Sciatic nerve (tissue), 2 donors: ENCODE results near the gene SIX2. TPM values are rescaled to one million over a fixed set of nuclear protein-coding genes. Genes with fewer than 3 reads are reported as not detected.
A peak's percentile ranks its signal among the peaks of the same experiment; 100 is the strongest.

Experiments
- ATAC-seq: fragments of 200-7000 bp; cut with Tn5 transposase; one replicate; pipeline ENCODE4 v1.9.1; 2020; ENCODE audit warnings: mild to moderate bottlenecking, moderate library complexity
- DNase-seq: peaks from one replicate; pipeline ENCODE4 v3.0.0-alpha.2; 2020; ENCODE audit warnings: low spot score
- intact Hi-C: fragments of 100-400 bp; cut with DNase I; formaldehyde crosslinking; loops from one replicate; pipeline ENCODE4 v1.14.2; 2022
- total RNA-seq: library from RNA; stranded (reverse); fragmentation: NEBNext Ultra II Directional; extraction: Animal tissue kit (Norgen Biotek cat#: 25700); gene quantifications from one replicate; pipeline ENCODE4 v1.2.1, GENCODE V29; 2021
- donor health status: DM: no; HTN: no; CAD: no.
- donor health status: DM: no; HTN: no; CAD: no.

Gene SIX2
- total RNA-seq, 1 donor from 2014 or later = 3.6 TPM

DNA sequence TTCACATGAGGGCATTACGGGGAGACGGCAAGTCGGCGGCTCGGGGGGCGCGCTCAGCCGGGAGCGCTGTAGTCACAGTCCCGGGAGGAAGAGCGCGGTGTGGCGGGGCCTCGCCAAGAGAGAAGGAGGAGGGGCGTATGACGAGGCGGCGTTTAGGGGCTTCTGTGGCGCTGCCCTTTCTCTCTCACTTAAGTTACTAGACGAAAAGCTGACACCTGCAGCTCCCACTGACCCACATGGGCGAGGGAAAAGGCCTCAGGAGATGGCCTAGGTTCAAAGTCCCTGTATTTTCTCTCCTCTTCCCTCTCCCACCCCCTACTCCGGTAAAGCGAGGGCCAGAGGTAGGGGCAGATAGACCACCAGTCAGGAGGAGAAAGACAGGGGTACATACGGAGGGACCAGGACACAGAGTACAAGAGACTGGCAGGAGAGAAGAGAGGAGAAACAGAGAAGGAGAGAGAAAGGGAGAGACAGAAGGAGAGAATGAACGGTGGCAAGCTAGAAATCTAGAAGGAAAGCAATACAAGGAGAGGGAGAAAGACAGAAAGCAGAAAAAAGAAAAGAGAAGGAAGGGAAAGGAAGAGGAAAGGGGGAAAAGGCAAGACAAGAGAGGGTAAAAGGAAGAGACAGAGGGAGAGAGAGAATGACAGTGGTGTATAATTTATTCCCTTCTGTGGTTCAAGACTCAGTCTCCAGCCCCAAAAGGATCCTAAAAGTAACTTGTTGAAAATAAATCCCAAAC is 3.8 kb downstream of the SIX2 start:
- intact Hi-C loops = no loop called here
- no peak for DNase-seq
- ATAC-seq = no peak

DNA sequence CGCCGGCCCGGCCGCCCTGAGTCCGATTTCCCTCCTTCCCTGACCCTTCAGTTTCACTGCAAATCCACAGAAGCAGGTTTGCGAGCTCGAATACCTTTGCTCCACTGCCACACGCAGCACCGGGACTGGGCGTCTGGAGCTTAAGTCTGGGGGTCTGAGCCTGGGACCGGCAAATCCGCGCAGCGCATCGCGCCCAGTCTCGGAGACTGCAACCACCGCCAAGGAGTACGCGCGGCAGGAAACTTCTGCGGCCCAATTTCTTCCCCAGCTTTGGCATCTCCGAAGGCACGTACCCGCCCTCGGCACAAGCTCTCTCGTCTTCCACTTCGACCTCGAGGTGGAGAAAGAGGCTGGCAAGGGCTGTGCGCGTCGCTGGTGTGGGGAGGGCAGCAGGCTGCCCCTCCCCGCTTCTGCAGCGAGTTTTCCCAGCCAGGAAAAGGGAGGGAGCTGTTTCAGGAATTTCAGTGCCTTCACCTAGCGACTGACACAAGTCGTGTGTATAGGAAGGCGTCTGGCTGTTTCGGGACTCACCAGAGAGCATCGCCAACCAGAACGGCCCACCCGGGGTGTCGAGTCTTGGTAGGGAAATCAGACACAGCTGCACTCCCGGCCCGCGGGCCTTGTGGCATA is 4.6 kb downstream of the SIX2 start:
- intact Hi-C loops = no loop called here
- ATAC-seq (no peak), DNase-seq (no peak)

DNA sequence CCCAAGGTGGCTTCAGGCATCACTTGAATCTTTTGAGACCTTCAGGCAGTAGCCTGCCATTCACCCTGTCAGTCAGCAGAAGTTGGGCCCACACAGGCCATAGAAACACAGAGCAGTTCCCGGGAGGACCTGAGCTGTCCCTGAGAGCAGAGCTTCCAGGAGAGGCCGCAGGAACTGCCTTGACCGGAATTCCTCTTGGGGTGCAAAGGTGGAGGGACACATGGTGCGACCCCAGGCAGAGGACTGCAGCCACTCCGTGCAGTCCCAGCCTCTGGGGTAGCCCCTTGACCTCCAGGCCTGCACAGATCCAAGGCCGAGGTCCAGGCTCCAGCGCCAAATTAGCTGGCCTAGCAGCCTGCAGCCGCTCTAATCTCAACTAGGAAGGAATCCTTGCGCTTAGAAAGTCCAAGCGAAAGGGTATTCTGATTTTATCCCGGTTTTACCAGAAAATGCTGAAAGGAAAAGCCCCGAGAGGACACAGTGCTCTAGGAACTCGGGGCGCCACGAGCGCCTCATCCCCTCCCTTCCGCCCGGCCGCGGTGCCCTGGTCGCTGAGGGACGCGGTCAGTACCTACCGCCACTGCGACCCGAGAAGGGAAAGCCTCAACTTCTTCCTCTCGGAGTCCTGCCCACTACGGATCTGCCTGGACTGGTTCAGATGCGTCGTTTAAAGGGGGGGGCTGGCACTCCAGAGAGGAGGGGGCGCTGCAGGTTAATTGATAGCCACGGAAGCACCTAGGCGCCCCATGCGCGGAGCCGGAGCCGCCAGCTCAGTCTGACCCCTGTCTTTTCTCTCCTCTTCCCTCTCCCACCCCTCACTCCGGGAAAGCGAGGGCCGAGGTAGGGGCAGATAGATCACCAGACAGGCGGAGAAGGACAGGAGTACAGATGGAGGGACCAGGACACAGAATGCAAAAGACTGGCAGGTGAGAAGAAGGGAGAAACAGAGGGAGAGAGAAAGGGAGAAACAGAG is 5.4 kb downstream of the SIX2 start:
- ATAC-seq (no peak), DNase-seq (no peak)
- intact Hi-C loops = no loop called here

DNA sequence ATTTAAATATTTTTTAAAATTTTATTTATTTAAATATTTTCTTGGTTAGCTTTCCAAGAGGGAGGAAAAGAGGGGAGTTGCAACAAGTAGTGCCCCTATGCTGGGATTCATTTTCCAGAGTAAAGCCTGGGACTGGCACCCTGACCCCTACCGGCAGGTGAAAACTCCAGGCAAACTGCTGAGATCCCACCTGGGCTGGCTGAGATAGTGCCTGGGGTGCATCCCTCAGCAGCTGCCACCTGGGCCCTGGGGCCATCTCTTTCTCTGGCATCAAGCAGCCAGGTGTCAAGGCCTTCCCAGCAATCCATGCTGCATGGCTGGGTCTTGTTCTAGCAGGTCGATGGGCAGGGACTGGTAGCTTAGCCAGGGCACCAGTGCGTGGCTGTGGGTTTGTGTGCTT is 6.6 kb downstream of the SIX2 start:
- ATAC-seq (no peak), DNase-seq (no peak)
- intact Hi-C loops = no loop called here

DNA sequence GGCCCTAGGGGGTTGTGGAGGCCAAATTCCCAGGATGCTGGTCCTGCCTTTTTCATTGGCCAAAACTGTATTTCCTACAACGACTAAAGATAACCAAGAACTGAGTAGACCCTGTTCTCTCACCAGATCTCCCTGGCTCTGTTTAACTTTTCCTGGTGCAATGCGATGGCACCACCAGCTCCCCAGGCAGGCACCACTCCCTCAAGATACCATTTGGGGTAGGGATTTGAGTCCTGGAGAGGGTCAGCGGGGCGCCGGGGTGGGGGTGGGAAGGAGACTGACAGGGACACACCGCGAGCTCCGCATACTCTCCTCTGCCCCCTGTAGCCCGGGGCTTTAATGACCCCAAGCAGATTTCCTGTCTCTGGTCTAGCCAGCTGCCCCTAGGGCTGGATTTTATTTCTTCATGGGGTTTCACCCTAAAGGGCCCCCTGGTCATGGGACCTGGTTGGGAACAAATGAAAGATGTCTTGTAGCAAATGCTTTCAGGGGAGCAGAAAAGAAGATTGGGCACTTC is 7.3 kb downstream of the SIX2 start:
- ATAC-seq (no peak), DNase-seq (no peak)
- intact Hi-C loops = no loop called here

DNA sequence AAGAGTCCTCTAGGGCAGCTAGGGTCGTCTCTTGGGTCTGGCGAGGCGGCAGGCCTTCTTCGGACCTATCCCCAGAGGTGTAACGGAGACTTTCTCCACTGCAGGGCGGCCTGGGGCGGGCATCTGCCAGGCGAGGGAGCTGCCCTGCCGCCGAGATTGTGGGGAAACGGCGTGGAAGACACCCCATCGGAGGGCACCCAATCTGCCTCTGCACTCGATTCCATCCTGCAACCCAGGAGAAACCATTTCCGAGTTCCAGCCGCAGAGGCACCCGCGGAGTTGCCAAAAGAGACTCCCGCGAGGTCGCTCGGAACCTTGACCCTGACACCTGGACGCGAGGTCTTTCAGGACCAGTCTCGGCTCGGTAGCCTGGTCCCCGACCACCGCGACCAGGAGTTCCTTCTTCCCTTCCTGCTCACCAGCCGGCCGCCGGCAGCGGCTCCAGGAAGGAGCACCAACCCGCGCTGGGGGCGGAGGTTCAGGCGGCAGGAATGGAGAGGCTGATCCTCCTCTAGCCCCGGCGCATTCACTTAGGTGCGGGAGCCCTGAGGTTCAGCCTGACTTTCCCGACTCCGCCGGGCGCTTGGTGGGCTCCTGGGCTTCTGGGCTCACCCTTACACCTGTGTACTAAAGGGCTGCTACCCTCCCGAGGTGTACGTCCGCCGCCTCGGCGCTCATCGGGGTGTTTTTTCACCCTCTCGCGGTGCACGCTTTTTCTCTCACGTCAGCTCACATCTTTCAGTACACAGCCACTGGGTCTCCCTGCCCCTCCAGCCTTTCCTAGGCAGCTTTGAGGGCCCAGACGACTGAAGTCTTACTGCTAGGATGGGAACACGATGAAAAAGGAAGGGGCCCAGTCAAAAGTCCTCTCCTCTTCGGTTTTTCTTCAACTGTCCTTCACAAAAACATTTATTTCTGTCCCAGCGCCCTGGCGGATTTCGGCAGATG is 8.1 kb downstream of the SIX2 start:
- intact Hi-C loops = no loop called here
- DNase-seq (no peak), ATAC-seq (peak; percentile 42)

DNA sequence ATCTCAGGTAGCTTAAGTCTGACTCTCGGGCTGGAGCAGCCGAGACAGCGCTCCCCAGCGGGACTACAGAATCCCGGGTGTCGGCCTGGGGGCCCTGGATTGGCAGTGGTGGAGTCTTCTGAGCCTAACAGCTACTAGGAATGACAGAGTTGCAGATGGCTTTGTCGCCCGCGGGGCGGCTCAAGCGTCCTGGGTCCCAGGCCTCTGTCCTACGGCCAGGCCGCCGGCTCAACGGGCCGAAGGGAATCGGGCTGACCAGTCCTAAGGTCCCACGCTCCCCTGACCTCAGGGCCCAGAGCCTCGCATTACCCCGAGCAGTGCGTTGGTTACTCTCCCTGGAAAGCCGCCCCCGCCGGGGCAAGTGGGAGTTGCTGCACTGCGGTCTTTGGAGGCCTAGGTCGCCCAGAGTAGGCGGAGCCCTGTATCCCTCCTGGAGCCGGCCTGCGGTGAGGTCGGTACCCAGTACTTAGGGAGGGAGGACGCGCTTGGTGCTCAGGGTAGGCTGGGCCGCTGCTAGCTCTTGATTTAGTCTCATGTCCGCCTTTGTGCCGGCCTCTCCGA is 8.8 kb downstream of the SIX2 start:
- DNase-seq (no peak), ATAC-seq (peak; percentile 23)
- intact Hi-C loops = no loop called here

DNA sequence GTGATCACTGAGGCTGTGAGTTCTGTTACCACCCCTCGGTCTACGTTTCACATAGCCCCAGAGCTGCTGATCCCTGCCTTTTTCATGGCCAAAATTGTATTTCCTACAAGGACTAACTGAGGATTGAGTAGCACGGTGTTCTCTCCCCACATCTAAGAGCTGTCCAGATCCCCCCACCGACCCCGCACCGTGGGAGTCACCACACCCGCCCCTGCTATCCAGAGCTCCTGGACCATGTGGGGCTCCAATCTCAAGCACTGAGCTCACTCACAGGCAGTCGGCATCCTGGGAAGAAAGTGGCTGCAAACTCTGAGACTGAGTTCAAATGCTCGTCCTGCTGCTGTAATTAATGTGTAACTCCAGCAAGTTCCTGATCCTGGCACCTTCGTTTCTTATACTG is 9.7 kb downstream of the SIX2 start:
- intact Hi-C loops = no loop called here
- no peak for ATAC-seq
- DNase-seq = no peak

DNA sequence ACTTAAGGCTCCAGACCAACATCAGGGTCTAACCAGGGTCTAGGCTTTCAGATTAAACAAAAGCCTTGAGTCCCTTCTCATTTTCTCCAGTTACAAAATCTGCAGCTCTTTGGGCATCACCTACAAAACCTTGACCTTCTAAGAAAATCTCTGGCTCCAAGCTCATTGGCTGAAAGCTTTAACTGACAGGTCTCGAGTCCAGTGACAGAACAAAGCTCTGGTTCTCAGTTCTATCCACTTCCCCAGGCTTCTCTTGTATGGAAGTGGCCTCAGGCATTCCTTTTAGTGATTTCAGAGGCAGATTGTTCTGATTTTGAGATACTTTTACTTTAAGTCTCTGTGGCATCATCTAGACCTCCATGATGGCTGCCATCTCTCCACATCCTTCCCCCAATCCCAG is 11.3 kb downstream of the SIX2 start:
- no peak for DNase-seq
- ATAC-seq = no peak
- intact Hi-C loops = no loop called here

DNA sequence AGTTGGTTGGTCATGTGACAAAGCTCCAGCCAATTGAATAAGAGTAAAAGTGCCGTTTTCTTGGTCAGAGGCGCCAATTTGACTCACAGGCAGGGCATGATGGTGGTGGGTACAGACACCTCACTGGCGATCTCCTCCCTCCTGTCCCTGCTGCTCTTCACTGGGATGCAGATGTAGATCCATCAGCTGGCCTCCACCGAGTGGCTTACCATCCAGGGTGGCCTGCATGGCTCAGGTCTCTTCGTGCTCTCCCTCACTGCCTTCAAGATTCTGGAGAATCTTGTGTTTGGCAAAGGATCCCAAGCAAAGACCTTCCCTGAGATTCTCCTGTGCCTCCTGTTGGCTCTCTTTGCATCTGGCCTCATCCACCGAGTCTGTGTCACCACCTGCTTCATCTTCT is 12.9 kb downstream of the SIX2 start:
- intact Hi-C loops = no loop called here
- ATAC-seq (no peak), DNase-seq (no peak)

DNA sequence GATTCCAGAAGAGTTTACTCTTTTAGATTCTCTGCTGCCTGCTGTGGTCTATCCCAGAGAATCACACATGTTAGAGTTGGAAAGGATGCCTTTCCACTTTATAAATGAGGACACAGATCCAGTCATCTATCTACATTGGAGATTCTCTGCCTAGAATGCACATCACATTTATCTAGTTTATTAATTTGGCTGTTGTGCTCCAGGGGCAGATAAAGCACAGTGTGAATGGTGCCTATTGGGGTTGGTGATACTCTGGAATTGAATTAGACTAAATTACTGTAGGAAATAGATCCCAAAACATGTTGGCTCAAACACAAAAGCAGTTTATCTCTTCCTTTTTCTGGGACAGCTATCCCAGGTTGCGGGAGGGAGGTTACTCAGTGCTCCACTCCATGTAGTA is 14.9 kb downstream of the SIX2 start:
- no peak for DNase-seq
- no peak for ATAC-seq
- intact Hi-C loops = no loop called here

DNA sequence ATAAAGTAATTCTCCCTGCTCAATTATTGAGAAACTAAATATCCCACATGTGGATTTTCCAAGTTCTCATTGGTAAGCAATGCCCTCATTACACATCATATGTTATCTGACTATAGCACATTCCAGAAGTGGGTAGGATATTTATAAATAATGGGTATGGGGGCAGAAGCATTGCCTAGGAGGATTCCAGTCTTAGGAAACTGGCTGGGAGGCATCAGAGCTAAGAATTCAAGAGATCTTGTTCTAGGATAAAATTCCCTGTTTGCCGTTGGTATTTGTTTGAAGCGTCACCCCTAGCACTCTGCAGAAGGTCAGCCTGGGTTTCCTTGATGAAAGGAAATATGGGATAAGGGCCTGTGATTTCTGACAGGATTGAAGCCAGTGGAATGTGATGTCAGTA is 20.1 kb downstream of the SIX2 start:
- no peak for DNase-seq
- intact Hi-C loops = loop anchor here (10.0 kb wide), 1 partner anchor 506 kb away; no protein-coding TSS in a partner anchor
- ATAC-seq = no peak

DNA sequence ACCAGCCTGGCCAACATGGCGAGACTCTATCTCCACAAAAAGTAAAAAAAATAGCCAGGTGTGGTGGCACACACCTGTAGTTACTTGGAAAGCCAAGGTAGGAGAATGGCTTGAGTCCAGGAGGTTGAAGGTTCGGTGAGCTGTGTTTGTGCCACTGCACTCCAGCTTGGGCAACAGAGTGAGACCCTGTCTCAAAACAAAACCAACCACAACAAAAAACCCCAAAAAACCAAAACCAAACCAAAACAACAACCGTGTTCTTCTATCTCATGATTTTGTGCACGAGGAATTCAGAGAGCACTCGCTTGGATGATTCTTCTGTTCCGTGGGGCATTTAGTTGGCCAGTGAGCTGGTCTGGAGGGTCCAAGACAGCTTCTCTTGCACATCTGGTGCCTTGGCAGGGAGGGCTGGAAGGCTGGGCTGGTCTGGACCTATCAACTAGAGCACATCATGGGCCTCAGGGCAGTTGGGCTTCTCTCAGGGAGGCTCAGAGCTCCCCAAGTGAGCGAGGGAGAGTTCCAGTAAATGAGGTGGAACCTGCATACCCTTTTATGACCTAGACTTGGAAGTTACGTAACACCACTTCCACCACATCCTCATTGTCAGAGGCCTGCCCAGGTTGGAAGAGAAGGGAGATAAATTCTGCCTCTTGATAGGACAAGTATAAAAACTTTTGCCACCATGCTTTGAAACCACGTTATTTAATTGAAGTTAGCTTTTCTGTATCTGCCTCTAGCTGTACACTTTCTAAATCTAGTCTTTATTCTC is 25.2 kb downstream of the SIX2 start:
- intact Hi-C loops = loop anchor here (10.0 kb wide), 1 partner anchor 511 kb away; no protein-coding TSS in a partner anchor
- no peak for DNase-seq
- no peak for ATAC-seq

DNA sequence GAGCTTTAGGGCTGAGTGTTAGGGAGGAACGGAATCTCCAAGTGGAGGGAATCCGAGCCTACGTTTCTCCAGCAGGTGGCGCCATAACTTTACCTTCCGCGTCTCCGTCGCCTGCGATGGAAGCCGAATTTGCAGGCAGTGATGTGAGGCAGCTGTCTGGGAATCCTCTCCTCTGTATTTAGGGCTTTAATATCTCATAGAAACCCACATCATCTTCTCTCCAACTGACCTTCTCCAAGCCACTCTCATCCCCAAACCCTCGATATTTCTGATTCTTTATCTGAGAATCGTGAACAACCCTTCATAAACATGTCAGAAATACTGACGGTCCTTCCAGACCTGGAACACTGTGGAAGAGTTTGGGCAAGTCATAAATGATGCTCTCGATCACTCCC is 27.5 kb downstream of the SIX2 start:
- peak; percentile 86 for ATAC-seq
- intact Hi-C loops = loop anchor here (10.0 kb wide), 1 partner anchor 513 kb away; no protein-coding TSS in a partner anchor
- DNase-seq = peak; percentile 91

DNA sequence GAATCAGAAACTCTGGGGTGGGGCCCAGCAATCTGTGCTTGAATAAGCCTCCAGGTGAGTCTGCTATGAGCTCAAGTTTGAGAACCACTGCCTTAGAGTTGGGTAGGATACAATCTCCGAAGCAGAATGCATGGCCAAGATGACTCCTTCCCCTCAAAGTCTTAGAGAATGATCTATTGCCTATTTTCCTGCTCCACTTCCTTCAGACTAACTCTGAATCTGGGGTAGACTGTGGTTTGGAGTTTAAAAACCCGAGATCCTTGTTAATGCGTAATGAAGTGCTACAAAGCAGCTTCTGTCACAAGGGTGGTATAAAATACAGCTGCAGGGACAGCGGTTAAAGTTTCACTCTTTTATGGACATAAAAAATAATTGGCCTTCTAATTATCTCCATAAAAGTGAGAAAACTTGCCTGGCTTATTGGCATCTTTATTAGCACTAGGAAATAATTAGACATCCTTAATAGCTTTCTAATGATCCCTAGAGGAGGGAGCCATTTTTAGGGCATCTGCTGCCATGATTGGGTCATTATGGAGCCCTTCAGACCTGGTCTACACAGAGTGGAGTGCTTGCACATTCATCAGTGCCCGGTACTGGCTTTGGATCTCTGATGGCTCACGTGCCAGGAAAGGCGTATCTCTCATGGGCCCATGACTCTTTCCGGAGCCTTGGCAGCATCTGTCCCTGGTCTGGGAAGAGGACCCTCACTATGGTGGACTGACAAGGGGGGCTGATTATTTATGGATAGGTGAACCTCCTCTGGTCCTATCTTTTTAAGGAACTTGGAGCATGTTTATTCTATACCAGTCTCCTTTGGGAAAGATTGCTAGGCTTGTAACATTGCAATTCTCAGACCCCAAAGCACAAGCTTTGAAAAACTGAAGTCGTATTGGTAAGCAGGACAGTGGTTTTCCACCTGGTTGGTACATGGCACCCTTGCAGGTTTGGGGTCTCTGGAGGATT is 28.2 kb downstream of the SIX2 start:
- DNase-seq (no peak), ATAC-seq (no peak)
- intact Hi-C loops = loop anchor here (10.0 kb wide), 1 partner anchor 514 kb away; no protein-coding TSS in a partner anchor

DNA sequence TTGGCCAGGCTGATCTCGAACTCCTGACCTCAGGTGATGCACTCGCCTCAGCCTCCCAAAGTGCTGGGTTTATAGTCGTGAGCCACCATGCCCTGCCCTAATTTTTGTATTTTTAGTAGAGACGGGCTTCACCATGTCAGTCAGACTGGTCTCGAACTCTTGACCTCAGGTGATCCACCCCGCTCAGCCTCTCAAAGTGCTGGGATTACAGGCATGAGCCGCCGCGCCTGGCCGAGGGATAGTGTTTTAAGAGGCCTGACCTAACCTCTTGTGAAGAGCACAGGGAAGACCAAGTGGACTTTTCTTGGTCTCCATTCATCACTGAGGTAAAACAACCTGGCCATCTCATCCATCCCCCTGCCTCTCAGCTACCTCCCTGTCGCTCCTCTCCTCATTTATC is 29.7 kb downstream of the SIX2 start:
- ATAC-seq = no peak
- intact Hi-C loops = no loop called here
- DNase-seq = no peak
